GM20000 (cell line): Measurements from ENCODE around the gene GLI3.

Experiments used
- DNase-seq: peaks from one replicate; pipeline ENCODE4 v3.0.0; 2012; ENCODE audit warnings: low spot score
- TF ChIP-seq, protein P1 (sequence below): IDR thresholded peaks from 2 replicates; pipeline ENCODE4 v1.5.1; 2012; ENCODE audit warnings: mild to moderate bottlenecking, control low read depth; ENCODE audit errors: extremely low read depth, missing control alignments

The GLI3 gene

GRCh38 chr7:42221304-42221703 lies 15.7 kb downstream of the GLI3 start:
- TF ChIP-seq, protein P1, sequence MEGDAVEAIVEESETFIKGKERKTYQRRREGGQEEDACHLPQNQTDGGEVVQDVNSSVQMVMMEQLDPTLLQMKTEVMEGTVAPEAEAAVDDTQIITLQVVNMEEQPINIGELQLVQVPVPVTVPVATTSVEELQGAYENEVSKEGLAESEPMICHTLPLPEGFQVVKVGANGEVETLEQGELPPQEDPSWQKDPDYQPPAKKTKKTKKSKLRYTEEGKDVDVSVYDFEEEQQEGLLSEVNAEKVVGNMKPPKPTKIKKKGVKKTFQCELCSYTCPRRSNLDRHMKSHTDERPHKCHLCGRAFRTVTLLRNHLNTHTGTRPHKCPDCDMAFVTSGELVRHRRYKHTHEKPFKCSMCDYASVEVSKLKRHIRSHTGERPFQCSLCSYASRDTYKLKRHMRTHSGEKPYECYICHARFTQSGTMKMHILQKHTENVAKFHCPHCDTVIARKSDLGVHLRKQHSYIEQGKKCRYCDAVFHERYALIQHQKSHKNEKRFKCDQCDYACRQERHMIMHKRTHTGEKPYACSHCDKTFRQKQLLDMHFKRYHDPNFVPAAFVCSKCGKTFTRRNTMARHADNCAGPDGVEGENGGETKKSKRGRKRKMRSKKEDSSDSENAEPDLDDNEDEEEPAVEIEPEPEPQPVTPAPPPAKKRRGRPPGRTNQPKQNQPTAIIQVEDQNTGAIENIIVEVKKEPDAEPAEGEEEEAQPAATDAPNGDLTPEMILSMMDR = no peak
- DNase-seq = no peak

- no peak for DNase-seq
- TF ChIP-seq, protein P1 = no peak
Observed at GRCh38 chr7:42219447-42219846, 17.6 kb downstream of the GLI3 start.

DNA sequence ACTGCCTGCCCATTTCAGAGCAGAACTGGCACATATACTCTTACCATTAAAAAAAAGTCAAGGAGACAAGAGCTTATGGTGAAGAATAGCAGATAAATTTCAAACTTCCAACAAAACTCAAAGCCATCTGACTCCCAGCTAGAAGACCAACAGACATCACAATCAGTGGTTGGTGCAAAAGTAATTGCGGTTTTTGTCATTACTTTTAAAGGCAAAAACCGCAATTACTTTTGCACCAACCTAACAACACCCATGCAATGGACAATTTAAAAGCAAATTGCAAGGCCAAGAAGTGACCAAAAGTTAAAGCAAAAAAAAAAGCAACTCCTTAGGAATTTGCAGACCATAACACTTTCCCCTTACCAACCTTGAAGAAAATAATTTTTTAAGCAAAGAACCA lies 18.8 kb downstream of the GLI3 start:
- TF ChIP-seq, protein P1 = no peak
- DNase-seq = no peak

DNA sequence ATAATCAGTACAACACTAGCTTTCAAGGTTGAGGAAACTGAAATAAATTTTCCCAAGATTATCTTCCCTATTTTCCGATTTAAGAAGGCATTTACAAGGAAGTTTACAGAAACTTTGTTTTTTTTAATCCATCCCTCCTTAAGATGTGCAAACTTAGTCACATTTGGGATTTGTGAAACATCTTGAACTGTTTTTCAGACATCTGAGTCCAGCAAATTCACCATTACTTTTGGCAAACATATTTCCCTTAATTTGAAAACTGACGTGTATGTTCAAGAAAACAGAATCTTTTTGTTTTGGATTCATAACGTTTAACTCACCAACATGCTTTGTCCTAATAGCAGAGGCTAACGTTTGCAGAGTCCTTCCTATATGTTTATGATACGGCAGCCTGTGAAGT lies 19.5 kb downstream of the GLI3 start:
- TF ChIP-seq, protein P1 = no peak
- no peak for DNase-seq

- DNase-seq = no peak
- TF ChIP-seq, protein P1 = no peak
Observed at GRCh38 chr7:42217053-42217452, 20.0 kb downstream of the GLI3 start.

DNA sequence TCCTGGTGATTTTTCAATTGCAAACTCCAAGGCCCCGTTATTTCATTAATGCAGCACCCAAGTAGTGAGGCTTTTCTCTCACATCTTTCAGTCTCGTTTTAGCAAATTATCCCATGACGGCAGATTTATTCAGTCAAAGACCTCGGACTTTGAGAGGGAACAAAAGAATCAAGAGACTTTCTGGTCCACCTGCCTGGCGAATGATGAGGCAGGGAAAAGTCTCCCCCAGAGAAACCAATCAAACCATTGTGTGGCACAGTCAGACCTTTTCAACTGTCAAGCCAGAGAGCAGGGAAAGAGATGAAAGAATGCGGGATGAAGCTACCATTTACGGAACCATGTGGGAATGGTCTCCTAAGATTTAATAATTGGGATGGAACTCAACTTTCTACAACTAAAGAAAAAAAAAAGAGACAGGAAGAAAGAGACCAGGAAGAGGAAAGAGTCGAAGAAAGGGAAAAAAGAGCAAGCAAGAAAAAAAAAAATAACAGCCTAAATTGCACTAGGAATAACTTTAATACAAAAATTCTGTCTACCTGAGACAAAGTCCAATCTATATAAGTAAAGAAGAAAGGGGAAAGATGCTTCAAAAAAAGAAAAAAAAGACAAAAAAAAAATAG lies 22.8 kb downstream of the GLI3 start:
- TF ChIP-seq, protein P1 = no peak
- DNase-seq = no peak

- TF ChIP-seq, protein P1 = no peak
- no peak for DNase-seq
Observed at GRCh38 chr7:42213093-42213492, 23.9 kb downstream of the GLI3 start.
